ENCODE results near the gene KRTDAP.
"Not testable (repeated sequence)": the region's sequence is repeated elsewhere in the genome, so short reads cannot be mapped to it uniquely, and the experiment has no call there.

KRTDAP gene

GRCh38 chr19:35484252-35485036 is 5.8 kb downstream of the KRTDAP start:
- DNase-seq (ENCODE audit: low read depth in 2 of 2), result no peak

- no peak for DNase-seq (ENCODE audit: low read depth in 2 of 2)
Observed at GRCh38 chr19:35483089-35483488, 7.2 kb downstream of the KRTDAP start.

GRCh38 chr19:35478794-35479677 is 11.2 kb downstream of the KRTDAP start:
- no peak for DNase-seq (ENCODE audit: low read depth in 2 of 2)

- DNase-seq (ENCODE audit: low read depth in 2 of 2), result no peak
Observed at GRCh38 chr19:35476149-35476548, 14.1 kb downstream of the KRTDAP start.

GRCh38 chr19:35474594-35474993 is 15.7 kb downstream of the KRTDAP start:
- not testable (repeated sequence) for DNase-seq (ENCODE audit: low read depth in 2 of 2)

- no peak for DNase-seq (ENCODE audit: low read depth in 2 of 2)
Observed at GRCh38 chr19:35474104-35474503, 16.2 kb downstream of the KRTDAP start.

- no peak for DNase-seq (ENCODE audit: low read depth in 2 of 2)
Observed at GRCh38 chr19:35471946-35472345, 18.3 kb downstream of the KRTDAP start.

- DNase-seq (ENCODE audit: low read depth in 2 of 2), result not testable (repeated sequence)
Observed at GRCh38 chr19:35471075-35471474, 19.2 kb downstream of the KRTDAP start.

GRCh38 chr19:35470128-35470527 is 20.1 kb downstream of the KRTDAP start:
- DNase-seq (ENCODE audit: low read depth in 2 of 2), result no peak

- peak; percentile 30 to 50 for DNase-seq (ENCODE audit: low read depth in 2 of 2)
Observed at GRCh38 chr19:35468637-35469036, 21.6 kb downstream of the KRTDAP start.

- no peak for DNase-seq (ENCODE audit: low read depth in 2 of 2)
Observed at GRCh38 chr19:35466259-35466658, 24.0 kb downstream of the KRTDAP start.

- not testable (repeated sequence) for DNase-seq (ENCODE audit: low read depth in 2 of 2)
Observed at GRCh38 chr19:35462956-35463355, 27.3 kb downstream of the KRTDAP start.

GRCh38 chr19:35462476-35462953 is 27.7 kb downstream of the KRTDAP start:
- DNase-seq (ENCODE audit: low read depth in 2 of 2), result no peak

- not testable (repeated sequence) for DNase-seq (ENCODE audit: low read depth in 2 of 2)
Observed at GRCh38 chr19:35461788-35462187, 28.5 kb downstream of the KRTDAP start.

GRCh38 chr19:35461060-35461459 is 29.2 kb downstream of the KRTDAP start:
- DNase-seq (ENCODE audit: low read depth in 2 of 2), result no peak

GRCh38 chr19:35460608-35461007 is 29.7 kb downstream of the KRTDAP start:
- DNase-seq (ENCODE audit: low read depth in 2 of 2), result no peak

GRCh38 chr19:35459414-35460082 is 30.7 kb downstream of the KRTDAP start:
- DNase-seq (ENCODE audit: low read depth in 2 of 2), result no peak

- no peak for DNase-seq (ENCODE audit: low read depth in 2 of 2)
Observed at GRCh38 chr19:35458731-35459391, 31.4 kb downstream of the KRTDAP start.

GRCh38 chr19:35458192-35458591 is 32.1 kb downstream of the KRTDAP start:
- no peak for DNase-seq (ENCODE audit: low read depth in 2 of 2)

GRCh38 chr19:35457173-35457572 is 33.1 kb downstream of the KRTDAP start:
- no peak for DNase-seq (ENCODE audit: low read depth in 2 of 2)

GRCh38 chr19:35455616-35456201 is 34.6 kb downstream of the KRTDAP start:
- DNase-seq (ENCODE audit: low read depth in 2 of 2), result no peak

Measured in stimulated activated CD8-positive, alpha-beta memory T cell treated with anti-CD3 and anti-CD28 coated beads, Interleukin-2, amount 100 ng/mL, for 48 hours (primary cell).